PC-3 (cell line): ENCODE measurements around the gene DNAJB1. TPM values are rescaled to one million over a fixed set of nuclear protein-coding genes. Genes with fewer than 3 reads are reported as not detected.
"Not testable (repeated sequence)": the region's sequence is repeated elsewhere in the genome, so short reads cannot be mapped to it uniquely, and the experiment has no call there.

ENCODE experiments used
- ATAC-seq: fragments of 200-7000 bp; cut with Tn5 transposase; 2 replicates; pipeline ENCODE4 v1.9.1; 2020; ENCODE audit warnings: mild to moderate bottlenecking, moderate library complexity
- BruUV-seq: library from RNA; stranded (reverse); fragments of 400-500 nt; replicated peaks from 2 replicates; lab custom pipeline; 2021; lab: Mats Ljungman, UMichigan
- CTCF ChIA-PET: fragments of 300-600 bp; sonication (Branson Sonifier 250); formaldehyde crosslinking; loops from one replicate; lab custom pipeline; 2022; ENCODE audit warnings: antibody characterized with exemption; lab: Charles Lee
- POLR2A ChIA-PET: fragments of 300-600 bp; sonication (Branson Sonifier 250); formaldehyde crosslinking; loops from one replicate; lab custom pipeline; 2022; ENCODE audit warnings: antibody characterized with exemption; ENCODE audit not compliant: unreplicated experiment; lab: Charles Lee
- DNase-seq: peaks from one replicate; pipeline ENCODE4 v3.0.0-alpha.2; 2015
- H2AFZ ChIP-seq: fragments of 300-600 bp; sonication (generic); 2 replicates; pipeline ENCODE4 v1.6.0; 2016; ENCODE audit warnings: antibody characterized with exemption, low read length
- H3F3A ChIP-seq: fragments of 300-600 bp; sonication (generic); one replicate; pipeline ENCODE4 v1.6.0; 2017; ENCODE audit warnings: antibody characterized with exemption, low read length, control low read depth, mild to moderate bottlenecking; ENCODE audit not compliant: unreplicated experiment
- H3K27ac ChIP-seq: fragments of 300-600 bp; sonication (generic); 2 replicates; pipeline ENCODE4 v1.5.1; 2016; ENCODE audit warnings: mild to moderate bottlenecking, low read length
- H3K27me3 ChIP-seq: fragments of 300-600 bp; sonication (generic); 2 replicates; pipeline ENCODE4 v1.6.1; 2016; ENCODE audit warnings: low read length, mixed read lengths
- H3K36me3 ChIP-seq: fragments of 300-600 bp; sonication (generic); 2 replicates; pipeline ENCODE4 v1.6.1; 2016; ENCODE audit warnings: low read depth, mixed run types, low read length, mixed read lengths
- H3K4me1 ChIP-seq: fragments of 300-600 bp; sonication (generic); 2 replicates; pipeline ENCODE4 v1.5.1; 2016; ENCODE audit warnings: low read length; ENCODE audit not compliant: insufficient read depth
- H3K4me2 ChIP-seq: fragments of 300-600 bp; sonication (generic); 2 replicates; pipeline ENCODE4 v1.6.0; 2016; ENCODE audit warnings: low read length
- H3K4me3 ChIP-seq: fragments of 300-600 bp; sonication (generic); 2 replicates; pipeline ENCODE4 v1.5.1; 2016; ENCODE audit warnings: mild to moderate bottlenecking, low read length, mixed read lengths
- H3K79me2 ChIP-seq: fragments of 300-600 bp; sonication (generic); 2 replicates; pipeline ENCODE4 v1.6.1; 2017; ENCODE audit warnings: low read length, mixed read lengths
- H3K9ac ChIP-seq: fragments of 300-600 bp; sonication (generic); 2 replicates; pipeline ENCODE4 v1.6.0; 2016; ENCODE audit warnings: mild to moderate bottlenecking, low read length
- H3K9me2 ChIP-seq: fragments of 300-600 bp; sonication (generic); replicated peaks from 2 replicates; pipeline ENCODE4 v1.6.1; 2016; ENCODE audit warnings: mixed run types, low read length, mixed read lengths
- H3K9me3 ChIP-seq: fragments of 300-600 bp; sonication (generic); 2 replicates; pipeline ENCODE4 v1.6.1; 2016; ENCODE audit warnings: low read length, mixed read lengths
- H4K20me1 ChIP-seq: fragments of 300-600 bp; sonication (generic); 2 replicates; pipeline ENCODE4 v1.6.1; 2016; ENCODE audit warnings: low read length, mixed read lengths
- EZH2 ChIP-seq: fragments of 300-600 bp; sonication (generic); IDR thresholded peaks from one replicate; pipeline ENCODE4 v1.6.1; 2017; ENCODE audit warnings: antibody characterized with exemption, mild to moderate bottlenecking, low read length; ENCODE audit not compliant: unreplicated experiment
- EZH2phosphoT487 ChIP-seq: fragments of 300-600 bp; sonication (generic); IDR thresholded peaks from 2 replicates; pipeline ENCODE4 v1.6.1; 2018; ENCODE audit warnings: mild to moderate bottlenecking, antibody characterized with exemption, low read length, borderline replicate concordance
- intact Hi-C: fragments of 100-400 bp; cut with micrococcal nuclease; formaldehyde crosslinking; loops from 2 replicates; pipeline ENCODE4 v1.9.0; 2023
- total RNA-seq: library from RNA; depleted of rRNA; stranded (reverse); fragments of >200 nt; gene quantifications from 2 replicates; pipeline ENCODE4 v1.2.3, GENCODE V29; 2014
- TF ChIP-seq, protein P1 (sequence below): fragments of 300-600 bp; sonication (generic); conservative IDR thresholded peaks from 2 replicates; pipeline ENCODE4 v1.5.1; 2017; ENCODE audit warnings: antibody characterized with exemption, low read depth, mild to moderate bottlenecking, low read length

The DNAJB1 gene
- total RNA-seq, 1 experiment from 2014 or later: 167 TPM

DNA sequence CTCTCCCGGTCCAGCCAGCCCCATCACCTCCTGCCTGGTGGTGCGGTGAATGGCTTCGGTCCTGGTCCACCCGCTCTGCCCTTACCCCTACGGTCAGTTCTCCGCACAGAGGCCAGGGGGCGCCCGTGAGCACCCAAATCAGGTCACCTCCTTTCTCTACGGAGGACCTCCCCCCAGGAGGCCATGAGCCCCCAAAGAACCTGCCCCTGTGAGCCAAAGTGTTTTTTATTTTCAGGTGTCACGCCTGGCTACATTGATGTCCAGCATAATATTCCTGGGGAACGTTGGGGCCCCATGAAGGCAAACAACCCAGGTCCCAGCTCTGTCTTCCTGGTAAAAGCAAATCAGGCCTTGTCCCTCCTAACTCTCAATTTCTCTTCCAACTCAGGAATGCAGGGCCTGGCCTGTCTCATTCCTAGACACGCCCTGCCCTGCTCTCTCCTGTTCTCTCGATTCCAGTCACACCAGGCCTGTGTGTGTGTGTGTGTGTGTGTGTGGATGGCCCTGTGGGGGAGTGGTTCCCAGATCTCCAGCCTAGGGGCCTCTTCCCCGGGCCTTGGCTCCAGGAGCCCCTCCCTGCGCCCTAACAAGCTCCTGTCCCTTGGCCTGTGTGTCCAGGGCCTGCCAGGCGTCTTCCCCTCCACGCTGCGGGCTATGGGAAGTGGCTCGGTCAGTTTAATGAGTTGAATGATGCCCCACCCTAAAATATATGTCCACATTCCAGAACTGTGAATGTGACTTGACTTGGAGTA is 12.5 kb downstream of the DNAJB1 start:
- peak overlapping the region; percentile 41 for H3K4me3 ChIP-seq
- peaks cover 73% of the 10 kb centered on the region for H3K4me1 ChIP-seq
- TSS peak; percentile 95 for BruUV-seq
- TF ChIP-seq, protein P1, sequence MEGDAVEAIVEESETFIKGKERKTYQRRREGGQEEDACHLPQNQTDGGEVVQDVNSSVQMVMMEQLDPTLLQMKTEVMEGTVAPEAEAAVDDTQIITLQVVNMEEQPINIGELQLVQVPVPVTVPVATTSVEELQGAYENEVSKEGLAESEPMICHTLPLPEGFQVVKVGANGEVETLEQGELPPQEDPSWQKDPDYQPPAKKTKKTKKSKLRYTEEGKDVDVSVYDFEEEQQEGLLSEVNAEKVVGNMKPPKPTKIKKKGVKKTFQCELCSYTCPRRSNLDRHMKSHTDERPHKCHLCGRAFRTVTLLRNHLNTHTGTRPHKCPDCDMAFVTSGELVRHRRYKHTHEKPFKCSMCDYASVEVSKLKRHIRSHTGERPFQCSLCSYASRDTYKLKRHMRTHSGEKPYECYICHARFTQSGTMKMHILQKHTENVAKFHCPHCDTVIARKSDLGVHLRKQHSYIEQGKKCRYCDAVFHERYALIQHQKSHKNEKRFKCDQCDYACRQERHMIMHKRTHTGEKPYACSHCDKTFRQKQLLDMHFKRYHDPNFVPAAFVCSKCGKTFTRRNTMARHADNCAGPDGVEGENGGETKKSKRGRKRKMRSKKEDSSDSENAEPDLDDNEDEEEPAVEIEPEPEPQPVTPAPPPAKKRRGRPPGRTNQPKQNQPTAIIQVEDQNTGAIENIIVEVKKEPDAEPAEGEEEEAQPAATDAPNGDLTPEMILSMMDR: peak; percentile 93
- TF ChIP-seq EZH2: no peak
- no peaks in the 10 kb centered on the region for H3K9me3 ChIP-seq
- H3K9me2 ChIP-seq: no peaks in the 10 kb centered on the region
- no peaks in the 10 kb centered on the region for H3K27me3 ChIP-seq
- peak overlapping the region; percentile 62 for H2AFZ ChIP-seq
- peaks cover 13% of the 10 kb centered on the region for H3F3A ChIP-seq
- H3K27ac ChIP-seq: peak overlapping the region; percentile 96
- H3K4me2 ChIP-seq: peak overlapping the region; percentile 79
- H3K79me2 ChIP-seq: 0 out of 2 replicates have a peak, but pooled peaks cover 7% of the 10 kb centered on the region
- ChIA-PET POLR2A (interaction anchor here (0.6 to 1.6 kb wide), 7 partner anchors 9 to 124 kb away, joined by 3 to 16 read pairs (median 4); partner anchors contain the start of gene DNAJB1), CTCF (interaction anchor here (0.6 to 1.3 kb wide), 6 partner anchors 9 to 271 kb away, joined by 3 to 15 read pairs (median 4); partner anchors contain the start of genes DNAJB1 and GIPC1)
- intact Hi-C loops: loop anchor here (1.0 kb wide), 3 partner anchors 9 to 30 kb away; partner anchors contain the start of genes GIPC1 and PTGER1
- DNase-seq: peak; percentile 99
- no peaks in the 10 kb centered on the region for H3K36me3 ChIP-seq
- peak; percentile 83 for ATAC-seq
- H4K20me1 ChIP-seq: no peaks in the 10 kb centered on the region
- H3K9ac ChIP-seq: peak overlapping the region; percentile 81

DNA sequence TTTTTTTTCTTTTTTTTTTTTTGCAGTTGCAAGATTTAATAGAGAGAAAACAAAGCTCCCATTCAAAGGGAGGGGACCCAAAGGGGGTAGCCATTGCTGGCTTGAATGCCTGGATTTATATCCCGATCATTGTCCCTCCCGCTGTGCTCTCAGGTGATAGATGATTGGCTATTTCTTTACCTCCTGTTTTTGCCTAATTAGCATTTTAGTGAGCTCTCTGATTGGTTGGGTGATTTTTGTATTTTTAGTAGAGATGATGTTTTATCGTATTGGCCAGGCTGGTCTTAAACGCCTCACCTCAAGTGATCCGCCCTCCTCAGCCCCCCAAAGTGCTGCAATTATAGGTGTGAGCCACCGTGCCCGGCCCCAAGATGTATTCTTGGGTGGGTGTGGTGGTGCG is 13.6 kb downstream of the DNAJB1 start:
- H2AFZ ChIP-seq, BruUV-seq, H3K4me3 ChIP-seq, H4K20me1 ChIP-seq, H3K9me3 ChIP-seq, H3K9me2 ChIP-seq, H3K36me3 ChIP-seq, H3K27me3 ChIP-seq, H3K79me2 ChIP-seq, DNase-seq, intact Hi-C loops, ATAC-seq, H3K9ac ChIP-seq: not testable (repeated sequence)
- peaks cover 13% of the 10 kb centered on the region for H3F3A ChIP-seq
- peak overlapping the region; percentile 96; the same call in 1 of the 2 replicates for H3K27ac ChIP-seq
- POLR2A ChIA-PET: interaction anchor here (0.8 to 1.0 kb wide), 2 partner anchors 12 to 14 kb away, joined by 4 to 12 read pairs; no protein-coding TSS in a partner anchor
- peak overlapping the region; percentile 79; the same call in 1 of the 2 replicates for H3K4me2 ChIP-seq
- peaks cover 64% of the 10 kb centered on the region for H3K4me1 ChIP-seq
- CTCF ChIA-PET: interaction anchor here (0.6 kb wide), 2 partner anchors 39 to 846 kb away, joined by 3 to 4 read pairs; no protein-coding TSS in a partner anchor

DNA sequence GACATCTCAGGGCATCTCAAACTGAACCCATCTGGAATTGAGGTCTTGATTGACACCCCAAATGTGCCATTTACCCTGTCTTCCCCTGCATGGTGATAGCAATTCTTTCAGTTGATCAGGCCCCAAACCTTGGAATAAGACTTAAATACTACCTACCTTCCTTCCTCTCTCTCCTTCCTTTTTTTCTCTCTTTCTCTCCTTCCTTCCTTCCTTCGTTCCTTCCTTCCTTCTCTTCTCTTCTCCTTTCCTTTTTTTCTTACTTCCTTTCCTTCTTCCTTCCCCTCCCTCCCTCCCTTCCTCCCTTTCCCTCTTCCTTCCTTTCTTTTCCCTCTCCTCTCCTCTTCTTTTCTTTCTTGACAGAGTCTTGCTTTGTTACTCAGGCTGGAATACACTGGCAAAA is 14.9 kb downstream of the DNAJB1 start:
- Histone ChIP-seq H3K36me3 (no peaks in the 10 kb centered on the region), H3F3A (peaks cover 13% of the 10 kb centered on the region), H3K27me3 (no peaks in the 10 kb centered on the region), H3K9ac (no peak overlapping the region), H3K79me2 (no peaks in the 10 kb centered on the region), H3K9me2 (no peaks in the 10 kb centered on the region), H4K20me1 (no peaks in the 10 kb centered on the region), H2AFZ (no peak overlapping the region), H3K27ac (no peak overlapping the region), H3K4me2 (no peak overlapping the region), H3K9me3 (no peaks in the 10 kb centered on the region), H3K4me1 (peaks cover 54% of the 10 kb centered on the region), H3K4me3 (no peak overlapping the region)
- intact Hi-C loops: no loop called here
- DNase-seq (no peak), ATAC-seq (no peak)
- BruUV-seq: no TSS peak
- ChIA-PET POLR2A (no interaction called here), CTCF (no interaction called here)
- TF ChIP-seq, protein P1: no peak
- no peak for TF ChIP-seq EZH2
- TF ChIP-seq EZH2phosphoT487: no peak
